HG03060 (cell line): Measurements from ENCODE around the gene ACVRL1.

ENCODE experiments used
- ATAC-seq: cut with Tn5 transposase; IDR thresholded peaks from one replicate; pipeline ENCODE4 v1.9.1; 2021; ENCODE audit warnings: low read depth, moderate number of reproducible peaks; ENCODE audit not compliant: unreplicated experiment

Gene ACVRL1

DNA sequence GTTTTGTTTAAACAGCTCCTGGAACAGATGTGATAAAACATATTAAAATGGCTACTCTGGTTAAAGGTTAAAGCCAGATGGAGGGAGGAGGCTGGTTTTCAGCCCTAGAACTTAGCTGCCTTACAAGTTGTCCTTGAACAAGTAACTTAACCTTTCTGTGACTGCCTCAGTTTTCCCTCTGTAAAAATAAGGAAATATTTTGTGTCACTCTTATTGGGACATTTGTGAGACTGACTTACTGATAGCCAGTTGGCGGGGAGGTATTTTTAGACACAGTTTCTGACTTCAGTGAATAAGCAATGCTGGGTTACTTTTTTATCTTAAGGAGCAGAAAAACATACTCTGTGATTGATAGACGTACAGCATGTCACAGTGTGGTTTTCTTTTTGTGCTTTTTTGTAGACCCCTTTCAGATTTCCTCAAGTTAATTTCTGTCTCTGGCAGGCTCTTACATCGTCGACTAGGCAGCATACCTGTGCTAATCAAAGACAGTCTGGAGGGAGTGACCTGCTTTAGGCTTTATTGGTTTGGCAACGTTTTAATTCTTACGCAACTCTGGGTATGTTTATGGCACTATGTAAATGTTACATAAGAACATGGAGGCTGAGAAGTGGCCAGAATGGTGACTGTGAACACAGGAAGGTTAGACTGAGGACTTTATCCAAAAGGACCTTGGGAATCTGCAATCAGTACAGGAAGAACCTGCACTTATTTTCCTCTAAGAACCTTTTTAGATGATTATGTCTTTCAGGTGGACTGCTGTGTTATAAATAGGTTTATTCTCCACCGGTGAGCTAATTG lies 47.5 kb downstream of the ACVRL1 start:
- ATAC-seq = no peak

DNA sequence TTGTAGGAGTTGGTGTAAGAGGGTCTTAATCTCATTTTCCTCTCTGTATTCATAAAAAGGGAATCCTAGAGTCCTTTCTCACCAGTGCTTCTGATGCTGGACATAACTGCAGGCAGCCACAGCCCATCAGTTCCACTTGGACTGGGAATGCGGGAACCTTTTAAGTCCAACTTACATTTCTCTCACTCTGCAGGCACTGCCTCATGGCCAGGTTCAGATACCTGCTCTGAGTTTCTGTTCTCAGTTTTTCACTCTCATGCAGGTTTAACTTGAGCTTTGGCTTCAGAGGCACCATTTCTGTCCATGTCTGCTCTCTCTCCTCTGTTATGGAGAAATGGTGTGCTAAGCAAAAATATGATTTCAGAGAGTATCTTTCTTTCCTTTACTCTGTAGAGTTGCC lies 48.4 kb downstream of the ACVRL1 start:
- ATAC-seq = no peak

GRCh38 chr12:51958542-51958941 lies 51.2 kb downstream of the ACVRL1 start:
- no peak for ATAC-seq

DNA sequence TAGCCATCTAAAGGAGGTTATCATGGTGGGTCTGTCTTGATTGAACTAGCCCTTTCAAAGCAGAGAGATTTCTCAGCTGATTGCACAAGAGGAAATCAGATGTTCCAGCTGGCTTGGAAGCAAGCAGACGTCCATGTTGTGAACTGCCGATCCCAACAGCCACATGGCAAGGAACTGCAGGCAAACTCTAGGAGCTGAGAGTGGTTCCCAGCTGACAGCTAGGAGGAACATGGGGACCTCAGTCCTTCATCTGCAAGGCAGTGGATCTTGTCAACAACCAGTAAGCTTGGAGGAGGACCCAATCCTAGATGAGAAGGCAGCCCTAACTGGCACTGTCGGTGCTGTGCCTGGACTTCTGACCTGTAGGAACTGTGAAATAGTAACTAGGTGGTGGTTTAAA lies 51.9 kb downstream of the ACVRL1 start:
- ATAC-seq = no peak

DNA sequence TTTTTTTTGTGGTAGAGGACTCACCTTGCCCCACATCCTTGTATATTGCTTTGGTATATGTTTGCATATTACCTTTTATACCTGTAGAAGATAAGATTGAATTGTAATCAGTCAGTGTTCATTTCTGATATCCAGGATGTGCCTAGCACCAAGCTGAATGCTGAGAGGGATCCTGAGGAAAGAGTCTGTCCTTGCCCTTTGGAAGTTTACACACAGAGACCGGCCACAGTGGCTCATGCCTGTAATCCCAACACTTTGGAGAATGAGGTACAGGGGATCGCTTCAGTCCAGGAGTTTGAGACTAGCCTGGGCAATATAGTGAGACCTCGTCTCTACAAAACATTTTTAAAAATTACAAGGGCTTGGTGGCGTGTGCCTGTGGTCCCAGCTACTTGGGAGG lies 52.6 kb downstream of the ACVRL1 start:
- ATAC-seq = no peak

DNA sequence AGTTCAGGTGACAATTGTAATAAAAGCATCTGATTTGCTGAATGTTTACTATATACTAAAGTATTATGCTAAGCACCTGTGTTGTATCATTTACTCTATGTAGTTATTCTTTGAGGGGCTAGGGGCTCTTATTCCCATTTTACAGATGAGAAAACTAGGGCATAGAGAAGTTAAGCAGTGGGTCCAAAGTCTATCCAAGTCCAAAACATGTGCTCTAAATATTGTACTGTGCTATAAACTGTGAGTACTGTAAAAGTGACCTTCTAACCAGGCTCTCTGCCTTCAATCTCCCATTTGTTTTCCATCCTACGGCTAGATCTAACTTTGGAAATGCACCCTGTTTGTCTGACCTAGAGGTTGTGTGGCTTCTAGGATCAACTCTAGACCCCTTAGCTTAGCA lies 53.2 kb downstream of the ACVRL1 start:
- no peak for ATAC-seq

DNA sequence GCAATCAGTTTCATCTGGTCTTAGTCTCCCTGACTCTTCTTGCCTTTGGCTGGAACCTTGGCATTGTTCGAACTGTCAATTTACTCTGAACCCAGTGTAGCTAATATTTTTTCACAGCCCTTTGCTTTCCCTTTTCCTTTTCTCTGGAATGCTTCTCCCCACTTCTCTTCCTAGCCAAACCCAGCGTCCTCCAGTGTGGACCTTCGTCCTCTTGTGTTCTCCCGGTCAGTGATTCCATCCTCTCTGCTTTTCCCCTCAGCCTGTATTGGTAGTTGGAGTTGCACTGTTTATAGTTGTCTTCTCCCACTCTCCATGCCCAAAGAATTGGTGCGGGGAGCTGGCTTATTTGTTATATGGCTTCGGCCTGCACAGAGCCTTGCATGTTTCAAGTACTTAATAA lies 53.6 kb downstream of the ACVRL1 start:
- no peak for ATAC-seq

DNA sequence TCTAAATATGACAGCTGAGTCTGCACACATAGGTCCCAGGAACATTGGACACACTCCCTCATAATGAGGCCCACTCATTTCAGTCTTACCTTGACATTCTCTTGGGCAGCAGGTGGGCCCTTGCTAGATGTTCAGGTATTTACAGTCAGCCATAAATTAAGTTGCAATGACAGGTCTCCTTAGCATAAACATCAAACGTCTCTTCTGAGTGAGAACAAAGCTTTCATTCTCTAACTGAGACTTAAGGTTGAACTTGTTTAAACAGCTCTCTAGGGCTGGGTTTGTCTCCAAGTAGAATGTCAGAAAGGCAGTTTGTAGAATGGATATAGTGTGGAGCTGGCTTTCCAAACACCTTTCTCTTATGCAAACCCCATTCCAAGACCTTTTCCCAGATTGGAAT lies 54.5 kb downstream of the ACVRL1 start:
- ATAC-seq = no peak

DNA sequence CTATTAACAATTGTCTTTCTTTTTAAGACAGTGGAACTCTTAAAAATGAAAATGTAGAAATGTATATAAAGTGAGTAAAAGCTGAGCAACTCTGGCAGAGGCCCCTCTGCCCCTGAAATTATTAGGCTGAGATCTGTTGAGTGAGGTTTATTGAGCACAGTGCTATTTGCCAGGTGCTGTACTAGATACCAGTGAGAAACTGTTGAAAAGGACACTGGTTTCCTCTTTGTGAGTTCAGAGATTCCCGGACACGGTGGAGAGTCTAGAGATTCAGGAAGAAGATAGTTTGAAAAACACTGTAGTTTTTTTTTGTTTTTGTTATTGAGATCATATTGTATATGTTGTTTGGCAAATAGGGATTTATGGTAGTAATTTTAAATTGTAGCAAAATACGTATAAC lies 55.4 kb downstream of the ACVRL1 start:
- ATAC-seq = no peak

DNA sequence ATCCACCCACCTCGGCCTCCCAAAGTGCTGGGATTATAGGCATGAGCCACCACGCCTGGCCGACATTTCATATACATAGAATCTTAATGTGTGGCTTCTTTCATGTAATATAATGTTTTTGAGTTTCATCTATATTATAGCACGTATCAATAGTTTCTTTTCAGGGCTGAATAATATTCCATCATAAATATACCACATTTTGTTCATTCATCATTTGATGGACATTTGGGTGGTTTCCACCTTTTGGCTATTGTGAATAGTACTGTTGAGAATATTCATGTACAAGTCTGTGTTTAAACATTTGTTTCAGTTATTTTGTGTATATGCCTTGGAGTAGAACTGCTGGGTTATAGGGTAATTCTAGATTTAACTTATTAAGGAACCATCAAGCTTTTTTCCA lies 56.2 kb downstream of the ACVRL1 start:
- no peak for ATAC-seq

- ATAC-seq = no peak
Observed at GRCh38 chr12:51969643-51970042, 62.3 kb downstream of the ACVRL1 start.

DNA sequence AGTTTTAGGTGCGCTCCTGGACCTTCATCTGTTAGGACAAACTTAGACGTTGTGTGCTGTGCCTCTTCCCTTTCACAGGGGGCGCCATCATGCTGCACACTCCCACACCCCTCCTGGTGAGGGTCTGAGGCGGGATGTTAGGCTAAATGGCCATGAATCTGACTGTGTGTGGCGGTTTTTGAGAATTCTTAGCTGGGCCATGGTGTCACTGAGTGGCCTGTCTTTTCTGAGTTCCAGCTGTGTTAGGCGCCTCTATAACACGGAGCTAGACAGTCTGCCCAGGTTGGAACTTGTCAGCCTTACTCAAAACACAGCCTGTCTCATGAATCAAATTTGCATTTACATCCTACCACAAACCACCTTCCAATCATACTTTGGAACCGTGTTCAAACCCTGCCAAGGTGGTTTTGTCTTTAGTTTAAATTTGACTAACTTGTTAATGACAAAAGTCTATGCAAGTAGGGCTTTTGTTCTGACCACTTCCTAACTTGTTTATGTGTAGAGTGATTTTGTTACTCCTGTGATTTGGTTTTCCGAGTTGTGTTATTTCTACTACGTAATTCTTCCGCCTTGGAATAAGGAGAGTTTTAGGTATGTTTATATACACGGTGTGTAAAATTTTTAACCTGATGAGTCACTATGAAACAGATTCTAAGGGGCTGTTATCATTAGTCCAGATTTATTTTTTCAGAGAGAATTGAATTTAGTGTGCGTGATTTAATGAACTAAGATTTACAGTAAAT lies 63.8 kb downstream of the ACVRL1 start:
- ATAC-seq = peak; percentile 74

GRCh38 chr12:51971679-51972421 lies 64.5 kb downstream of the ACVRL1 start:
- no peak for ATAC-seq

GRCh38 chr12:51972422-51972812 lies 65.1 kb downstream of the ACVRL1 start:
- ATAC-seq = no peak

DNA sequence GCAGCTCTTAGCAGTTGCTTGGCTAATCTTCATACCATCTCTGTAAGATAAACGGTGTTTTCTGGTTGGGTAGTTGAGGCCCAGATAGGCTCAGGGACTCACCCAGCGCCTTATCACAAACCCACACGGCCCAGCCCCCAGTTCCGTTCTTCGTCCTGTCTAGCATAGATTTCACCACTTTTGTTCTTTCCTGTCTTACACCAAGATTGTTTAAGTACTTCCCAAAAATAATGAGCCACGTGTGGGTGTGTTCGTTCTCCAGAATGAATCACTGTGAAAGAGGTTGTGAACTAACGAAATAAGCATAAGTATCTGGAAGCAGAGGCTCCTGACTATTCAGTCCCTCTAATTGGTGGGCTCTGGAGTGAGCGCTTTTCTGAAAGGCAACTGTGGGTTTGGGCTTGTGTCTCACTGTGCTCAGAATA lies 65.6 kb downstream of the ACVRL1 start:
- ATAC-seq = no peak
